Measurements from ENCODE around the gene PGAM5.

PGAM5 gene

GRCh38 chr12:132665794-132666193 lies 44.8 kb upstream of the PGAM5 start:
- Histone ChIP-seq H3K36me3 (ENCODE audit: low read length) (peaks cover 29% of the 10 kb centered on the region), H2AFZ (ENCODE audit: low read depth, low read length, severe bottlenecking) (no peak overlapping the region), H3K79me2 (ENCODE audit: insufficient read depth, low read length) (no peaks in the 10 kb centered on the region), H3K27me3 (ENCODE audit: low read length) (no peaks in the 10 kb centered on the region), H3K9me3 (ENCODE audit: insufficient read depth, low read length) (no peaks in the 10 kb centered on the region), H3K9ac (ENCODE audit: low read length) (no peak overlapping the region), H3K4me2 (ENCODE audit: low read depth, low read length, poor library complexity, severe bottlenecking) (no peak overlapping the region), H3K27ac (ENCODE audit: low read depth, low read length) (no peak overlapping the region), H4K20me1 (ENCODE audit: low read depth, low read length) (no peaks in the 10 kb centered on the region), H3K4me3 (ENCODE audit: insufficient read depth, low read length, poor library complexity, severe bottlenecking) (no peak overlapping the region), H3F3A (ENCODE audit: insufficient read depth) (no peaks in the 10 kb centered on the region), H3K9me2 (replicated peaks; ENCODE audit: insufficient read depth, low read length) (no peaks in the 10 kb centered on the region)
- TF ChIP-seq EZH2phosphoT487 (conservative IDR thresholded peaks at IDR 0.05; ENCODE audit: low read length) (no peak), CTCF (IDR thresholded peaks at IDR 0.05; ENCODE audit: insufficient read depth, low read length, poor library complexity, severe bottlenecking) (no peak)

- H3F3A ChIP-seq (ENCODE audit: insufficient read depth) = no peaks in the 10 kb centered on the region
- H3K27ac ChIP-seq (ENCODE audit: low read depth, low read length) = no peak overlapping the region
- H3K79me2 ChIP-seq (ENCODE audit: insufficient read depth, low read length) = no peaks in the 10 kb centered on the region
- peaks cover 17% of the 10 kb centered on the region; the same call in 1 of the 2 replicates for H3K36me3 ChIP-seq (ENCODE audit: low read length)
- no peaks in the 10 kb centered on the region for H3K9me3 ChIP-seq (ENCODE audit: insufficient read depth, low read length)
- H3K27me3 ChIP-seq (ENCODE audit: low read length) = no peaks in the 10 kb centered on the region
- no peak overlapping the region for H3K4me2 ChIP-seq (ENCODE audit: low read depth, low read length, poor library complexity, severe bottlenecking)
- H2AFZ ChIP-seq (ENCODE audit: low read depth, low read length, severe bottlenecking) = no peak overlapping the region
- no peaks in the 10 kb centered on the region for H3K9me2 ChIP-seq (replicated peaks; ENCODE audit: insufficient read depth, low read length)
- TF ChIP-seq EZH2phosphoT487 (conservative IDR thresholded peaks at IDR 0.05; ENCODE audit: low read length) = no peak
- no peak for TF ChIP-seq CTCF (IDR thresholded peaks at IDR 0.05; ENCODE audit: insufficient read depth, low read length, poor library complexity, severe bottlenecking)
- no peak overlapping the region for H3K9ac ChIP-seq (ENCODE audit: low read length)
- no peak overlapping the region for H3K4me3 ChIP-seq (ENCODE audit: insufficient read depth, low read length, poor library complexity, severe bottlenecking)
- H4K20me1 ChIP-seq (ENCODE audit: low read depth, low read length) = no peaks in the 10 kb centered on the region
Measured at GRCh38 chr12:132668191-132669088, 42.2 kb upstream of the PGAM5 start.

GRCh38 chr12:132669166-132669879 lies 41.3 kb upstream of the PGAM5 start:
- H3K27ac ChIP-seq (ENCODE audit: low read depth, low read length) = no peak overlapping the region
- no peak overlapping the region for H3K9ac ChIP-seq (ENCODE audit: low read length)
- H3K4me3 ChIP-seq (ENCODE audit: insufficient read depth, low read length, poor library complexity, severe bottlenecking) = no peak overlapping the region
- no peaks in the 10 kb centered on the region for H4K20me1 ChIP-seq (ENCODE audit: low read depth, low read length)
- H3K4me2 ChIP-seq (ENCODE audit: low read depth, low read length, poor library complexity, severe bottlenecking) = no peak overlapping the region
- TF ChIP-seq EZH2phosphoT487 (conservative IDR thresholded peaks at IDR 0.05; ENCODE audit: low read length) = no peak
- no peak for TF ChIP-seq CTCF (IDR thresholded peaks at IDR 0.05; ENCODE audit: insufficient read depth, low read length, poor library complexity, severe bottlenecking)
- H2AFZ ChIP-seq (ENCODE audit: low read depth, low read length, severe bottlenecking) = no peak overlapping the region
- peaks cover 16% of the 10 kb centered on the region; the same call in 1 of the 2 replicates for H3K36me3 ChIP-seq (ENCODE audit: low read length)
- H3K9me3 ChIP-seq (ENCODE audit: insufficient read depth, low read length) = no peaks in the 10 kb centered on the region
- no peaks in the 10 kb centered on the region for H3K9me2 ChIP-seq (replicated peaks; ENCODE audit: insufficient read depth, low read length)
- no peaks in the 10 kb centered on the region for H3F3A ChIP-seq (ENCODE audit: insufficient read depth)
- H3K79me2 ChIP-seq (ENCODE audit: insufficient read depth, low read length) = no peaks in the 10 kb centered on the region
- no peaks in the 10 kb centered on the region for H3K27me3 ChIP-seq (ENCODE audit: low read length)

All from SU-DHL-6 (cell line).